Liver (tissue), 3 donors: ENCODE results near the gene SESN3.

Experiments
- HNF4G ChIP-seq: IDR thresholded peaks from 2 replicates; pipeline ENCODE4 v1.6.1; 2016; ENCODE audit warnings: antibody characterized with exemption
- SP1 ChIP-seq: IDR thresholded peaks from 2 replicates; pipeline ENCODE4 v1.6.1; 2018; ENCODE audit warnings: antibody characterized with exemption, mild to moderate bottlenecking
- TAF1 ChIP-seq: conservative IDR thresholded peaks from 2 replicates; pipeline ENCODE4 v1.6.1; 2016; ENCODE audit warnings: antibody characterized with exemption, mild to moderate bottlenecking
- YY1 ChIP-seq: IDR thresholded peaks from 2 replicates; pipeline ENCODE4 v1.6.1; 2016; ENCODE audit warnings: antibody characterized with exemption, mild to moderate bottlenecking
- TF ChIP-seq, protein P1 (sequence below): fragments of 150-350 bp; IDR thresholded peaks from 2 replicates; pipeline ENCODE4 v1.5.1; 2017; ENCODE audit warnings: improper control_type of control experiment, low read depth, low read length; ENCODE audit not compliant: missing input control
- TF ChIP-seq, protein P2 (sequence below): IDR thresholded peaks from 2 replicates; pipeline ENCODE4 v1.6.1; 2016; ENCODE audit warnings: antibody characterized with exemption
- donor health status: healthy.
- donor health status: healthy.

GRCh38 chr11:95148406-95148805 lies 82.6 kb downstream of the SESN3 start:
- TF ChIP-seq, protein P1, sequence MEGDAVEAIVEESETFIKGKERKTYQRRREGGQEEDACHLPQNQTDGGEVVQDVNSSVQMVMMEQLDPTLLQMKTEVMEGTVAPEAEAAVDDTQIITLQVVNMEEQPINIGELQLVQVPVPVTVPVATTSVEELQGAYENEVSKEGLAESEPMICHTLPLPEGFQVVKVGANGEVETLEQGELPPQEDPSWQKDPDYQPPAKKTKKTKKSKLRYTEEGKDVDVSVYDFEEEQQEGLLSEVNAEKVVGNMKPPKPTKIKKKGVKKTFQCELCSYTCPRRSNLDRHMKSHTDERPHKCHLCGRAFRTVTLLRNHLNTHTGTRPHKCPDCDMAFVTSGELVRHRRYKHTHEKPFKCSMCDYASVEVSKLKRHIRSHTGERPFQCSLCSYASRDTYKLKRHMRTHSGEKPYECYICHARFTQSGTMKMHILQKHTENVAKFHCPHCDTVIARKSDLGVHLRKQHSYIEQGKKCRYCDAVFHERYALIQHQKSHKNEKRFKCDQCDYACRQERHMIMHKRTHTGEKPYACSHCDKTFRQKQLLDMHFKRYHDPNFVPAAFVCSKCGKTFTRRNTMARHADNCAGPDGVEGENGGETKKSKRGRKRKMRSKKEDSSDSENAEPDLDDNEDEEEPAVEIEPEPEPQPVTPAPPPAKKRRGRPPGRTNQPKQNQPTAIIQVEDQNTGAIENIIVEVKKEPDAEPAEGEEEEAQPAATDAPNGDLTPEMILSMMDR, result no peak
- TF ChIP-seq HNF4G, result no peak
- TF ChIP-seq, protein P2, sequence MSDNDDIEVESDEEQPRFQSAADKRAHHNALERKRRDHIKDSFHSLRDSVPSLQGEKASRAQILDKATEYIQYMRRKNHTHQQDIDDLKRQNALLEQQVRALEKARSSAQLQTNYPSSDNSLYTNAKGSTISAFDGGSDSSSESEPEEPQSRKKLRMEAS, result no peak
- TF ChIP-seq SP1, result no peak
- TF ChIP-seq YY1, result no peak
- TF ChIP-seq TAF1, result no peak
